Fibroblast of mammary gland (primary cell): ENCODE data around the gene SCTR.

Source experiments
- DNase-seq: peaks from one replicate; pipeline ENCODE4 v3.0.0-alpha.2; 2010; ENCODE audit warnings: low read depth
- H3K4me3 ChIP-seq: 2 replicates; pipeline ENCODE4 v1.5.1; 2011; ENCODE audit warnings: low read depth, mild to moderate bottlenecking, low read length, moderate library complexity; ENCODE audit not compliant: control insufficient read depth
- CTCF ChIP-seq: conservative IDR thresholded peaks from 2 replicates; pipeline ENCODE4 v1.5.1; 2011; ENCODE audit warnings: low read depth, low read length, inconsistent platforms; ENCODE audit not compliant: control insufficient read depth, insufficient read depth

Gene SCTR

DNA sequence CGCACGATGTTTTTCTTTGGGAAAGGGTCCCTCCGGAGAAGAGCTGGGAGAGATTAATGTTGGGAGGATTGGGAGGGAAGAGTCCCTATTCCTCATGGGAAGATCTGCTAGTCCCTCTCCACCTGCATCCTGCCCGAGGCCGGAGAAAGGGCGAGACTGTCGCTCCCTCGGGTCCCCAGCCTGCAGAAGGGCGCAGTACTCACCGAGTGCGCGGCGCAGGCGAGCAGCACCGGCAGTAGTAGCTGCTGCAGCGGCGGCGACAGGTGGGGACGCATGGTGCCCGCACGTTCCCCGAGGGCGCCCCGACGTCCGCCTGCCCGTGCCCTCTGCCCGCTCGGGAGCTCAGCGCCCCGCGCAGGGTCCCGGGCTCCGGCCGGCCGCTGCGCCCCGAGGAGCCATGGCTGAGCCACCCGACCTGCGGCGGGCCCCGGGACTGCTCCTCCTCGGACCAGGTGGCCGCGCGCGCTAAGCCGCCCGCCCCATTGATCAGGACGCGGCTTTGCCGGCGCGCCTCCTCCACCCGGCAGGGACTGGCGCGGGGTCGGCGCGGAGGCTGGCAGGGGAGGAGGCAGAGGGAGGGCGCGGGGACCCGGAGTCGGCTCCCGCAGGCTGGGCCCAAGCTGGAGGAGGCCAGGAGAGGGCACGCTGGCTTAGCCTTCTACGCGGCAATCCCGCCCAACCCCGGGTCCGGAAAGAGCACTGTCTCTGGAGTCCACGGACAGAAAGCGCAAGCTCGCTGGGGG, at the start of gene SCTR:
Gene SCTR (minus strand): TSS at position 532 of the 743 bp plus-strand sequence. CDS start 257 bp downstream, at position 275.
- DNase-seq: no peak
- H3K4me3 ChIP-seq: no peak within 1 kb of the TSS
- TF ChIP-seq CTCF: no peak

GRCh38 chr2:119567292-119567691, 43.0 kb upstream of the SCTR start:
- no peak for DNase-seq
- H3K4me3 ChIP-seq: no peak overlapping the region

GRCh38 chr2:119565481-119565880, 41.2 kb upstream of the SCTR start:
- TF ChIP-seq CTCF: no peak
- H3K4me3 ChIP-seq: no peak overlapping the region
- DNase-seq: no peak

More at GRCh38 chr2:119567292-119567691, 43.0 kb upstream of the SCTR start:
- TF ChIP-seq CTCF: no peak

GRCh38 chr2:119553687-119554344, 29.5 kb upstream of the SCTR start:
- H3K4me3 ChIP-seq: no peak overlapping the region
- DNase-seq: no peak
- TF ChIP-seq CTCF: no peak

GRCh38 chr2:119552902-119553301, 28.6 kb upstream of the SCTR start:
- no peak overlapping the region for H3K4me3 ChIP-seq
- TF ChIP-seq CTCF: no peak
- no peak for DNase-seq

- no peak overlapping the region for H3K4me3 ChIP-seq
- no peak for DNase-seq
- no peak for TF ChIP-seq CTCF
Observed at GRCh38 chr2:119550856-119551255, 26.6 kb upstream of the SCTR start.
